ENCODE results near the gene PITX1. TPM values are rescaled to one million over a fixed set of nuclear protein-coding genes. Genes with fewer than 3 reads are reported as not detected.
"Not testable (repeated sequence)": the region's sequence is repeated elsewhere in the genome, so short reads cannot be mapped to it uniquely, and the experiment has no call there.

The PITX1 gene
- total RNA-seq, 1 donor from 2014 or later: not detected

- intact Hi-C loops (cut with DNase I): no loop called here
- DNase-seq (no peak), ATAC-seq (ENCODE audit: poor library complexity) (no peak)
These were observed 29.7 kb downstream of the PITX1 start for GRCh38 chr5:135004376-135004775.

- intact Hi-C loops (cut with DNase I); DNase-seq; ATAC-seq (ENCODE audit: poor library complexity): not testable (repeated sequence)
These were observed 36.0 kb downstream of the PITX1 start for GRCh38 chr5:134998068-134998467.

- intact Hi-C loops (cut with DNase I): no loop called here
- ATAC-seq (ENCODE audit: poor library complexity): no peak
- no peak for DNase-seq
These were observed 37.0 kb downstream of the PITX1 start for GRCh38 chr5:134997015-134997414.

- ATAC-seq (ENCODE audit: poor library complexity) (no peak), DNase-seq (no peak)
- intact Hi-C loops (cut with DNase I): no loop called here
These were observed 38.1 kb downstream of the PITX1 start for GRCh38 chr5:134995850-134996402.

GRCh38 chr5:134994560-134995156 is 39.4 kb downstream of the PITX1 start:
- DNase-seq: no peak
- no peak for ATAC-seq (ENCODE audit: poor library complexity)
- intact Hi-C loops (cut with DNase I): no loop called here

- ATAC-seq (ENCODE audit: poor library complexity) (no peak), DNase-seq (no peak)
- intact Hi-C loops (cut with DNase I): no loop called here
These were observed 40.9 kb downstream of the PITX1 start for GRCh38 chr5:134993161-134993560.

- ATAC-seq (ENCODE audit: poor library complexity) (no peak), DNase-seq (no peak)
- intact Hi-C loops (cut with DNase I): no loop called here
These were observed 41.9 kb downstream of the PITX1 start for GRCh38 chr5:134992148-134992547.

- intact Hi-C loops (cut with DNase I); DNase-seq; ATAC-seq (ENCODE audit: poor library complexity): not testable (repeated sequence)
These were observed 43.8 kb downstream of the PITX1 start for GRCh38 chr5:134990183-134990582.

GRCh38 chr5:134989266-134989830 is 44.7 kb downstream of the PITX1 start:
- intact Hi-C loops (cut with DNase I): no loop called here
- no peak for ATAC-seq (ENCODE audit: poor library complexity)
- DNase-seq: no peak

- DNase-seq (no peak), ATAC-seq (ENCODE audit: poor library complexity) (no peak)
- intact Hi-C loops (cut with DNase I): no loop called here
These were observed 51.8 kb downstream of the PITX1 start for GRCh38 chr5:134982230-134982629.

- ATAC-seq (ENCODE audit: poor library complexity) (no peak), DNase-seq (no peak)
- intact Hi-C loops (cut with DNase I): no loop called here
These were observed 54.6 kb downstream of the PITX1 start for GRCh38 chr5:134979416-134979815.

Other genes starting within 250 kb of the PITX1 start
- gene C5orf24, start 188.3 kb downstream of the PITX1 start, total RNA-seq: 21.9 TPM
- gene TXNDC15, start 159.9 kb downstream of the PITX1 start, total RNA-seq: 54.2 TPM
- gene PCBD2, start 129.1 kb downstream of the PITX1 start, total RNA-seq: 28.9 TPM
- gene CATSPER3, start 66.3 kb downstream of the PITX1 start, total RNA-seq: 0.32 TPM